NCI-H2227 (cell line): ENCODE data around the gene OR4C5.
"Not testable (repeated sequence)": the region's sequence is repeated elsewhere in the genome, so short reads cannot be mapped to it uniquely, and the experiment has no call there.

Source experiments
- DNase-seq: peaks from one replicate; lab custom pipeline; 2025; ENCODE audit not compliant: unreplicated experiment; lab: John Stamatoyannopoulos, UW

Gene OR4C5

DNA sequence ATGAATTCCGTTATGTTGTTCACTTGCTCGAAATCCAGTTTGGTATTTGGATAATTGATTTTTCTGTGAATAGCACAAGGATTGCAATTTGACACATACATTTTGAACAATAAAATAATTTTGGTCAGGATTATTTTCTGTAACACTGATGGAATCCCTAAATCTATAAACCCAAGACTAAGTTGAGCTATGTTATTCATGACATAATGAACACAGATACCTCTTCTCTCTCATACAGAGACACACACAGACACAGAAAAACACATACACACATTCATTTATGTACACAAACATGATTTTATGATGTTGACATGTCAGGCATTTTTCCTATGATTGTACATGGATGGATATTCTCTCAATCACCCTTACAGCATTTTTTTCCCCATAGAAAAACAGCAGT is at the start of gene OR4C5:
TSS of gene OR4C5 (minus strand) at position 101 of the 400 bp plus-strand sequence. CDS start at position 101, 0 bp downstream.
- DNase-seq = no peak

DNA sequence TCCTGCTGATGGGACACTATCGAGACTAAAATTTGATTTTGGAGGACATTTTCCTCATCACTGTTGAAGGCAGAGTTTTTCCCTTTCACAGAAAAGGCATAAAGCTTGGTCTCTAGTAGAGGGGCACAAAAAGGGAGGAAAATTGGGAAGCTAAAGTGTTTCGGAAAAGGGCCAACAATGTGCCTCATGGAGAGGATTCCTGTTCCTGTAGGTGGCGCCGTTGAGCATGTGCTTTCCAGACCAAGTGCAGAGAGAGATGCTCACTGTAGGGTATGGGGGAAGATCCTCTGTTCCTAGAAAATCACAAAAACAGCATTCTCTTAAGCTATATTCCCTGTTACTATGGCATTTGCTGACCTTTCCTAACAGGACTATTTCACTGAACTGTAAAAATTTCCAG is 18.4 kb upstream of the OR4C5 start:
- no peak for DNase-seq

DNA sequence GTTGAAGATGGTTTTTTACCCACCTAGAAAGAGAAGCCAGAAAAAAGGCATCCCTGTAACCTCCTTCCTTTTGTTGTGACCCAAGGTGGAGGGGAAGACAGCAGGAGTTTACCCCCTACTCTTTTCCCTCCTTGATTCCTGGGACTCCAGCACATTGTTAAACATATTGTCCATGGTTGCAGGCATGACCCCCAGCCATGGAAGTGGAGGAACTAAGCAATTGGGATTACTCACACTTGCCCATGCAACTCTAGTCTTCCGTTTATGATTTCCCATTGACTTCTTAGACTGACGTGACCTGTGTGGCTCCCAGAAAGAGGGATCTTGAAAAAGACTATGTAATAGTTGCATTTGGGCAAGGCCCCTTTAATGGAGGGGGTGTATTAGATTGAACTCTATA is 17.9 kb upstream of the OR4C5 start:
- not testable (repeated sequence) for DNase-seq

DNA sequence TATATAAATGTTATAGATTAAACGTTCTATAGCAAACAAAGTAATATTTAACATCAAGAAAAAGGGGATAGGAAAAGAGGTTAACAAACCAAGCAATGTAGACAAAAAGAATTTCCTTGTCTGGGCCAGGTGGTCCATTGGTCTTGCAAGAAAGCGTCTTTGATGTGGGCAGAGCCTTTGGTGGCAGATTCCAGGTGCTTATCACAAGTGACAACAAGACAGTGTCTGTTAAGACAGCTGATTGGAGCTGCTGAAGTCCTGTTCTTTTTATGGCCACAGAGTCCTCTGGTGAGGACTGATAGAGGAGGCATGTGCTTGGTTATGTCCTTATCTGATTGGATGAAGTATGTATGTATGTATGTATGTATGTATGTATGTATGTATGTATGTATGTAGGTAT is 5.0 kb downstream of the OR4C5 start:
- DNase-seq = not testable (repeated sequence)

DNA sequence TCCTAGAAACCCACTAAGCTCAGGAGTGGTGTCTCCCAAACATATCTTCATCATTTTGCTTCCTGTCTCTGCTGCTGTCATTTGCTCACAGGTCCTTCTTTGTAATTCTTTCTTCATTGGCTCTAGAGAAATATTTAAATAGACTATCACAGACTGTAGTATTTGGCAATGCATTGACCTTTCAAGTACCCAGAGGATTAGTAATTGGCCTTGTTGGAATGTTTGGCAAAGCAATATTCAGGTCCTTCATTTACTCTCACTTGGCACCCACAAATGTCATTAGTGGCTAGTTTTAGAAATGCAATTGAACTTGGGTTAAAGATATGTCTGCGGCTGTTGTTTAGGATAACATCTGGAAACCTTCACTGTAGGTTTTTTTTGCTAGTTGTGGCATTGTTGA is 11.6 kb downstream of the OR4C5 start:
- DNase-seq = no peak

DNA sequence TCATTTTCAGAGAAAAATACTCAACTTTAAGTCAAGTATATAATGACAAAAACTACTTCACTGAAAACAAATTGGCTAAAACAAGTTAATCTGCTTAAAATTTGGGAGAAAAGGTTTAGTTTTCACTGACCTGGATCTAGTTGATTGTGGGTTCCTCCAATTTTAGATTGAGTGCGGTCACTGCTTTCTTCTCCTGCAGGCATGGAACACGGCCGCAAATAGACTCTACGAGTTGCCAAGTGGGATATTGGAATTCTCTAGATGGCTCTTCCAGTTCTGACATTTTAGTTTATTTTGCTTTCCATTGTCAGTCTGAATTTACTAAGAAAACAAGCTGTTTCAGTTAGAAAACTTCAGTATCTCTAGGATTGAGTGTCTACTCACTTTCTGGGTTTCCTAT is 12.3 kb downstream of the OR4C5 start:
- DNase-seq = no peak

DNA sequence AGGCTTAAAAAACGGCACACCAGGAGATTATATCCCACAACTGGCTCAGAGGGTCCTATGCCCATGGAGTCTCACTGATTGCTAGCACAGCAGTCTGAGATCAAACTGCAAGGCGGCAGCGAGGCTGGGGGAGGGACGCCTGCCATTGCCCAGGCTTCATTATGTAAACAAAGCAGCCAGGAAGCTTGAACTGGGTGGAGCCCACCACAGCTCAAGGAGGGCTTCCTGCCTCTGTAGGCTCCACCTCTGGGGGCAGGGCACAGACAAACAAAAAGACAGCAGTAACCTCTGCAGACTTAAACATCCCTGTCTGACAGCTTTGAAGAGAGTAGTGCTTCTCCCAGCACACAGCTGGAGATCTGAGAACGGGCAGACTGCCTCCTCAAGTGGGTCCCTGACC is 20.0 kb downstream of the OR4C5 start:
- DNase-seq = not testable (repeated sequence)

DNA sequence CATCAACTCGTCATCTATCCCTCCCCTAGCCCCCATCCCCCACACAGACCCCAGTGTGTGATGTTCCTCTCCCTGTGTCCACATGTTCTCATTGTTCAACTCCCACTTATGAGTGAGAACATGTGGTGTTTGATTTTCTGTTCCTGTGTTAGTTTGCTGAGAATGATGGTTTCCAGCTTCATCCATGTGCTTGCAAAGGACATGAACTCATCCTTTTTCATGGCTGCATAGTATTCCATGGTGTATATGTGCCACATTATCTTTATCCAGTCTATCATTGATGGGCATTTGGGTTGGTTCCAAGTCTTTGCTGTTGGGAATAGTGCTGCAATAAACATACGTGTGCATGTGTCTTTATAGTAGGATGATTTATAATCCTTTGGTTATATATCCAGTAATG is 23.8 kb downstream of the OR4C5 start:
- not testable (repeated sequence) for DNase-seq

DNA sequence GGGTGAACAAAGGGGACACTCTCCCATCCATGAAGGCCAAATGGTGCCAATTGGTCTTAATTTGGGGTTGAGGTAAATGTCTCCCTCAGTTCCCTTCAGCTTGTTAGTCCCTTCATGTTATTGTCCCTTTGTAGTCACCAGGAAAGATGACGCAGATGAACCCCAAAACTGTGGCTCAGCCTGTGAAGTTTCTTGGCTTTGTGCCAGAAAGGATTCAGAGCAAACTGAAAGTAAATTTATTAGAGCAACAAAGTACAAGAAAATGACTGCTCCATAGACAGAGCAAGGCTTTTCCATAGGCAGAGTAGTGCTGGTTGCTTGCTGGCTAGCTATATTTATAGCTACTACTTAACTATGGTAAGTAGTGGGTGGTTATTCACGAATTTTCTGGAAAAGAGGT is 24.8 kb downstream of the OR4C5 start:
- DNase-seq = no peak

DNA sequence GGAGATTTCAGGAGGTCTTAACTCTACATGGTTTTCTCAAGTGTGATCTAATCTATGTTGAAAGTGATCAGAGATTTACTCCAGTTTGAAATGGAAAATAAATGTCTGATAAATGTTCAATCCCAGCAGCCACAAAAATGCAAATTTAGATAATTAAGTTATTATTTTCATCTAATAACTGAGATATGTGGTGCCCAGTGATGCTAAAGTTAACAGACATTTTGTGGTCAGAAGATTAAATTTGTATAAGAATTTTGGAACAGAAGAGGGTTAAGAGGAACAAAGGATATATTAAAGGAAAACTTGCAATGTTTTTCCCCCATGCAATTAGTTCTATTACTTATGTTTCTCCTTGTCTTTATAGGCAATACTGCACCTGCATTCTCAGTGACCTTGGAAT is 41.6 kb downstream of the OR4C5 start, which contains the start of gene OR4C3:
TSS of gene OR4C3 (plus strand) at position 301 of the 400 bp plus-strand sequence. CDS start 102 bp downstream, outside the sequence.
- not testable (repeated sequence) for DNase-seq

DNA sequence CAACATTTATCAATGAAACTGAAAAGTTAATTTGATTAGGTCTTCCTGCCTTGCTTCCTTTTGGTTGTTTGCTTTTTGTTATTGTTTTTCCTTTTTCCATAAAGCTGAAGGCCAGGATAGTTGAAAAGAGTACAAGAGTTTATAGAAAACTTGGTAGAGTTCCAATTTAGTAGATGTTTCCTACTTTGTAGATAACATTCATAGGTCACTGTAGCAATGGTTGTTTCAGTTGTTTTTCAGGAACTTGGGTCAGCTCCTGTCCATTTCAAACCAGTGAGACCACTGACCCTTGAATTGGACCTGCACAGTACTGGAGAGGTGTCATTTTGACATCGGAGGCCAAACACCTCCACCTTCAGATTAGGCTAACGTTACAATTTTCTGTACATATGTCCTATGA is 46.5 kb downstream of the OR4C5 start:
- DNase-seq = not testable (repeated sequence)
